ENCODE results near the gene SPI1. TPM values are rescaled to one million over a fixed set of nuclear protein-coding genes. Genes with fewer than 3 reads are reported as not detected.

The SPI1 gene
- total RNA-seq, 1 experiment from 2014 or later = not detected

- DNase-seq = peak in 1 of 2 experiments; percentile 30
- Mint-ChIP-seq H3K27me3 (ENCODE audit: insufficient read depth, unreplicated experiment) (no peaks in the 10 kb centered on the region), H3K36me3 (ENCODE audit: insufficient read depth, unreplicated experiment) (peaks cover 13% of the 10 kb centered on the region), H3K4me1 (ENCODE audit: low read depth, unreplicated experiment) (no peaks in the 10 kb centered on the region), H3K27ac (ENCODE audit: unreplicated experiment) (no peak overlapping the region), H3K9me3 (ENCODE audit: unreplicated experiment) (no peaks in the 10 kb centered on the region), H3K4me3 (ENCODE audit: unreplicated experiment) (no peak overlapping the region)
- H3K9me3 ChIP-seq = no peaks in the 10 kb centered on the region
- no TSS peak for BruUV-seq (replicated peaks)
- TF ChIP-seq CTCF (IDR thresholded peaks at IDR 0.05; ENCODE audit: insufficient read depth in 1 of 2, low read depth in 1 of 2, low read length in 1 of 2, severe bottlenecking in 1 of 2, unreplicated experiment in 1 of 2) = no peak
- POLR2A ChIA-PET = no interaction called here
- peaks cover 2% of the 10 kb centered on the region for H3K36me3 ChIP-seq (ENCODE audit: control insufficient read depth, insufficient read depth, low read length)
- no peaks in the 10 kb centered on the region for H3K27me3 ChIP-seq (replicated peaks; ENCODE audit: control insufficient read depth, insufficient read depth, low read length)
- intact Hi-C loops (cut with micrococcal nuclease; ENCODE audit: unreplicated experiment) = no loop called here
- no peak overlapping the region for H3K4me3 ChIP-seq (ENCODE audit: low read depth, low read length)
- CTCF ChIA-PET = no interaction called here
- no peaks in the 10 kb centered on the region for H3K4me1 ChIP-seq
Measured at GRCh38 chr11:47333526-47333845, 44.9 kb downstream of the SPI1 start.

DNA sequence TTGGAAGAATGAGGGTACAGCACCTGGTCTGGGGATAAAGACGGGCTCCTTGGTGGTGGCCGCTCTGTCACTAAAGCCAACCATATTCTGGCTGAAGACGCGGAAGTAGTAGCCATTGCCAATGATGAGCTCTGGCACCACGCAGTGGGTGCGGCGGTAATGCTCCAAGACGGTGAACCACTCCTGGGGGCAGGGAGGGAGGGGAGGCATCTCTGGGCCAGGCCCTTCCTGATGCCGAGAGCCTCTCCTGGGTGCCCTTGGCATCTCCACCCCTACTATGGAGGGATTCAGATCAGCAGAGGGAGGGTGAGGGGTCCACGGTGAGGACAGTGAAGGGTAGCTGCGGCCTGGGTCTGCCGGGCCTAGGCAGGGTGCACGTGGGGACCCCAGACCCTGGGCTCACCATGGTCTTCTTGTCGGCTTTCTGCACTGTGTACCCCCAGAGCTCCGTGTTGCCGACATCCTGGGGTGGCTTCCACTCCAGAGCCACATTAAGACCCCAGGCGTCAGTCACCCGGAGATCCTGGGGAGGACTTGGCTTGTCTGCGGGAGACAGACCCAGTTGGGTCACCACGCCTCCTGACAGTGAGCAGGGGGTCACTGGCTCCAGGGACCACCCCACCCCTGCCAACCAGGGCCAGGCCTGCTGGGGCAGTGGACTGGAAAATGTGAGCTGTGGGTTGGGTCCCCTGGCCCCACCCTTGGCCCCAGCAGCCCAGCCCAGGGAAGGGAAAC, 45.4 kb downstream of the SPI1 start:
- no TSS peak for BruUV-seq (replicated peaks)
- CTCF ChIA-PET = no interaction called here
- no peaks in the 10 kb centered on the region for H3K4me1 Mint-ChIP-seq (ENCODE audit: low read depth, unreplicated experiment)

DNA sequence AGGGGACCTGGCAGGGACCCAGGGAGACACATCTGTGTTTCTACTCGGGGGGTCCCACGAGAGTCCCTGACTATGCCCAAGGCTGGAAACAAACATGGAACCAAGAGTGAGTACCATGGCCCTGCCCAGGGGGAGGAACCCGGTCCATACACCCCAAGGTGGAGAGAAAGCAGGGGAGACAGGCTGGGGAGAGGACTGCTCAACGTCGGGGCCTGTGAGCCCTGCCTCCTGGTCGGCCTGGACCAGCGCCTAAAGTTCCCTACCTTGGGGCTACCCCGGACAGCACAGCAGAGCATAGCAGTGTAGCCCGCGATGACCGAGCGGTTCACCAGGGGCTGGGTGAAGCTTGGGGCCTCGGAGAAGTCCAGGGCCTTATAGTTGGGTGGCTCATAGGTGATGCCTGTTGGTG, 46.0 kb downstream of the SPI1 start:
- Mint-ChIP-seq H3K27ac (ENCODE audit: unreplicated experiment) (no peak overlapping the region), H3K4me3 (ENCODE audit: unreplicated experiment) (no peak overlapping the region), H3K9me3 (ENCODE audit: unreplicated experiment) (no peaks in the 10 kb centered on the region), H3K27me3 (ENCODE audit: insufficient read depth, unreplicated experiment) (no peaks in the 10 kb centered on the region), H3K36me3 (ENCODE audit: insufficient read depth, unreplicated experiment) (peaks cover 23% of the 10 kb centered on the region), H3K4me1 (ENCODE audit: low read depth, unreplicated experiment) (no peaks in the 10 kb centered on the region)
- peaks cover 2% of the 10 kb centered on the region for H3K36me3 ChIP-seq (ENCODE audit: control insufficient read depth, insufficient read depth, low read length)
- no peaks in the 10 kb centered on the region for H3K9me3 ChIP-seq
- POLR2A ChIA-PET = no interaction called here
- intact Hi-C loops (cut with micrococcal nuclease; ENCODE audit: unreplicated experiment) = no loop called here
- H3K4me3 ChIP-seq (ENCODE audit: low read depth, low read length) = no peak overlapping the region
- BruUV-seq (replicated peaks) = no TSS peak
- CTCF ChIA-PET = no interaction called here
- no peak for DNase-seq
- H3K4me1 ChIP-seq = no peaks in the 10 kb centered on the region
- no peak for TF ChIP-seq CTCF (IDR thresholded peaks at IDR 0.05; ENCODE audit: insufficient read depth in 1 of 2, low read depth in 1 of 2, low read length in 1 of 2, severe bottlenecking in 1 of 2, unreplicated experiment in 1 of 2)
- H3K27me3 ChIP-seq (replicated peaks; ENCODE audit: control insufficient read depth, insufficient read depth, low read length) = no peaks in the 10 kb centered on the region

More for the DNA sequence above, 45.4 kb downstream of the SPI1 start:
- no peak for TF ChIP-seq CTCF (IDR thresholded peaks at IDR 0.05; ENCODE audit: insufficient read depth in 1 of 2, low read depth in 1 of 2, low read length in 1 of 2, severe bottlenecking in 1 of 2, unreplicated experiment in 1 of 2)
- Mint-ChIP-seq H3K27me3 (ENCODE audit: insufficient read depth, unreplicated experiment) (no peaks in the 10 kb centered on the region), H3K9me3 (ENCODE audit: unreplicated experiment) (no peaks in the 10 kb centered on the region), H3K36me3 (ENCODE audit: insufficient read depth, unreplicated experiment) (peaks cover 16% of the 10 kb centered on the region), H3K27ac (ENCODE audit: unreplicated experiment) (no peak overlapping the region), H3K4me3 (ENCODE audit: unreplicated experiment) (no peak overlapping the region)
- no peaks in the 10 kb centered on the region for H3K4me1 ChIP-seq
- DNase-seq = peak in 1 of 2 experiments; percentile 31
- H3K36me3 ChIP-seq (ENCODE audit: control insufficient read depth, insufficient read depth, low read length) = peaks cover 2% of the 10 kb centered on the region
- POLR2A ChIA-PET = no interaction called here
- H3K27me3 ChIP-seq (replicated peaks; ENCODE audit: control insufficient read depth, insufficient read depth, low read length) = no peaks in the 10 kb centered on the region
- no peaks in the 10 kb centered on the region for H3K9me3 ChIP-seq
- no peak overlapping the region for H3K4me3 ChIP-seq (ENCODE audit: low read depth, low read length)
- intact Hi-C loops (cut with micrococcal nuclease; ENCODE audit: unreplicated experiment) = no loop called here

All from Caco-2 (cell line).